Naive B cell (primary cell): ENCODE results near the gene GALNT15. TPM values are rescaled to one million over a fixed set of nuclear protein-coding genes. Genes with fewer than 3 reads are reported as not detected.
A peak's percentile ranks its signal among the peaks of the same experiment; 100 is the strongest.

Source experiments
- ATAC-seq, 2 donors: fragments of 150-1000 bp; cut with Tn5 transposase; 2 replicates each; pipeline ENCODE4 v1.10.0; 2021; ENCODE audit warnings: low read depth in 2 of 2, mild to moderate bottlenecking in 2 of 2, moderate library complexity in 2 of 2
- DNase-seq: peaks from one replicate; pipeline ENCODE4 v3.0.0; 2022
- H3K27ac Mint-ChIP-seq, 6 donors: one replicate each; pipeline ENCODE4 v1.8.0; 2020 to 2022; ENCODE audit warnings: mild to moderate bottlenecking in 6 of 6, mixed read lengths in 6 of 6, moderate library complexity in 5 of 6, inconsistent platforms in 2 of 6
- H3K27me3 Mint-ChIP-seq, 3 donors: one replicate each; pipeline ENCODE4 v1.8.0; 2021 to 2022; ENCODE audit warnings: mixed read lengths in 3 of 3, mild to moderate bottlenecking in 1 of 3
- H3K36me3 Mint-ChIP-seq, 2 donors: one replicate each; pipeline ENCODE4 v1.8.0; 2020 to 2022; ENCODE audit warnings: mixed read lengths in 2 of 2, inconsistent platforms in 1 of 2, mild to moderate bottlenecking in 1 of 2
- H3K4me1 Mint-ChIP-seq, 3 donors: one replicate each; pipeline ENCODE4 v1.8.0; 2020 to 2022; ENCODE audit warnings: mixed read lengths in 3 of 3, inconsistent platforms in 1 of 3, mild to moderate bottlenecking in 1 of 3, moderate library complexity in 1 of 3
- H3K4me3 Mint-ChIP-seq, 8 donors: one replicate each; pipeline ENCODE4 v1.8.0; 2020 to 2022; ENCODE audit warnings: mild to moderate bottlenecking in 8 of 8, mixed read lengths in 8 of 8, moderate library complexity in 8 of 8, inconsistent platforms in 2 of 8
- H3K9me3 Mint-ChIP-seq, 7 donors: one replicate each; pipeline ENCODE4 v1.8.0; 2020 to 2022; ENCODE audit warnings: mixed read lengths in 7 of 7, mild to moderate bottlenecking in 5 of 7, inconsistent platforms in 2 of 7, moderate library complexity in 1 of 7
- polyA plus RNA-seq, 6 donors: library from polyadenylated mRNA; unstranded; fragments of 300-500 nt; fragmentation: Illumina TruSeq; gene quantifications; one replicate each; pipeline ENCODE4 v1.2.3, GENCODE V29; 2021; ENCODE audit warnings: low read depth in 6 of 6

Gene GALNT15
- polyA plus RNA-seq, 6 donors from 2014 or later: not detected

DNA sequence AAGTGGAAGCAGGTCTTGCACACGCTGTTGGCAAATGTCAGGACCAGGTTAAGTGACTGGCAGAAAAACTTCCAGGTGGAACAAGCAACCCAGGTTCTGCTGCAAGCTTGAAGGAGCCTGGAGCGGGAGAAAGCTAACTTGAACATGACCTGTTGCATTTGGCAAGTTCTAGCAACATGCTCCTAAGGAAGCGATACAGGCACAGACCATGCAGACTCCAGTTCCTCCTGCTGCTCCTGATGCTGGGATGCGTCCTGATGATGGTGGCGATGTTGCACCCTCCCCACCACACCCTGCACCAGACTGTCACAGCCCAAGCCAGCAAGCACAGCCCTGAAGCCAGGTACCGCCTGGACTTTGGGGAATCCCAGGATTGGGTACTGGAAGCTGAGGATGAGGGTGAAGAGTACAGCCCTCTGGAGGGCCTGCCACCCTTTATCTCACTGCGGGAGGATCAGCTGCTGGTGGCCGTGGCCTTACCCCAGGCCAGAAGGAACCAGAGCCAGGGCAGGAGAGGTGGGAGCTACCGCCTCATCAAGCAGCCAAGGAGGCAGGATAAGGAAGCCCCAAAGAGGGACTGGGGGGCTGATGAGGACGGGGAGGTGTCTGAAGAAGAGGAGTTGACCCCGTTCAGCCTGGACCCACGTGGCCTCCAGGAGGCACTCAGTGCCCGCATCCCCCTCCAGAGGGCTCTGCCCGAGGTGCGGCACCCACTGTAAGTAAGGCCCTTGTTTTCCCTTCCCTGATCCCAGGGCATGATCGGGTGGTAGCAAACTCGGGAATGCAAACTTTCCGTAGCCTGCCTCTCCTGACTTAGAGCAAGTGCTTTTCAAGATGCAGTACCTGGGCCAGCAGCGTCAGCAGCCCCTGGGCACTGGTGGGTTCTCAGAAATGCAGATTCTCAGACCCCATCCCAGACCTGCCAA is 759 bp downstream of the GALNT15 start:
- no peak overlapping the region for H3K4me3 Mint-ChIP-seq

GRCh38 chr3:16176391-16177030 is 2.0 kb downstream of the GALNT15 start:
- ATAC-seq (no peak), DNase-seq (no peak)
- no peaks in the 10 kb centered on the region for H3K9me3 Mint-ChIP-seq

More for the DNA sequence above, 759 bp downstream of the GALNT15 start:
- ATAC-seq (no peak), DNase-seq (no peak)
- peaks cover 0 to 3% (median 0%) of the 10 kb centered on the region in 7 donors for H3K9me3 Mint-ChIP-seq
- no peaks in the 10 kb centered on the region for H3K36me3 Mint-ChIP-seq
- H3K27me3 Mint-ChIP-seq: peaks cover 18 to 42% (median 28%) of the 10 kb centered on the region in 3 donors
- no peak overlapping the region for H3K27ac Mint-ChIP-seq
- H3K4me1 Mint-ChIP-seq: peaks cover 3 to 8% (median 6%) of the 10 kb centered on the region in 3 donors

DNA sequence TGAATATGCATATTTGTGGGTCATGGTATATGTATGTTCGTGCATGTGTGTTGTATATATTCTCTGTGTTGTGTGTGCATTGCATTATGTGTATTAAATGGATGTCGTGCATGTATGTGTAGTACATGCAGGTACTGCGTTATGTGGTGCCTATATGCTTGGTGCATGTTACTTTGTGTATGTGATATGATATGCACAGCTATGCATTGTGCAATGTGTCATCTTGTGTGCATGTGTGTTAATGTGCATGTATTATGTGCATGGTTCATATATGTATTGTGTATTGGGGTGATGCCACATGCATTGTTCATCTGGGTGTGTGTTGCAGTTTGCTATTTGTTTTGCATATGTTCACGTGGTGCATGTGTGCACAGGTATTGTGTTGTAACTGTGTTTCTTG is 2.9 kb downstream of the GALNT15 start:
- peaks cover 3 to 8% (median 6%) of the 10 kb centered on the region in 3 donors for H3K4me1 Mint-ChIP-seq
- H3K36me3 Mint-ChIP-seq: no peaks in the 10 kb centered on the region
- no peak overlapping the region for H3K27ac Mint-ChIP-seq
- H3K9me3 Mint-ChIP-seq: no peaks in the 10 kb centered on the region
- DNase-seq (no peak), ATAC-seq (no peak)
- H3K27me3 Mint-ChIP-seq: peaks cover 18 to 42% (median 28%) of the 10 kb centered on the region in 3 donors
- H3K4me3 Mint-ChIP-seq: no peak overlapping the region

More at GRCh38 chr3:16176391-16177030, 2.0 kb downstream of the GALNT15 start:
- Mint-ChIP-seq H3K36me3 (no peaks in the 10 kb centered on the region), H3K27ac (no peak overlapping the region), H3K4me3 (no peak overlapping the region), H3K4me1 (peaks cover 3 to 8% (median 6%) of the 10 kb centered on the region in 3 donors), H3K27me3 (peaks cover 18 to 42% (median 28%) of the 10 kb centered on the region in 3 donors)

GRCh38 chr3:16177962-16178627 is 3.6 kb downstream of the GALNT15 start:
- DNase-seq (peak; percentile 18), ATAC-seq (peak in 1 of 2 donors; percentile 61)
- no peak overlapping the region for H3K27ac Mint-ChIP-seq
- no peak overlapping the region for H3K4me3 Mint-ChIP-seq
- no peaks in the 10 kb centered on the region for H3K36me3 Mint-ChIP-seq
- H3K4me1 Mint-ChIP-seq: peaks cover 3 to 8% (median 6%) of the 10 kb centered on the region in 3 donors
- peaks cover 0 to 2% (median 0%) of the 10 kb centered on the region in 7 donors for H3K9me3 Mint-ChIP-seq
- H3K27me3 Mint-ChIP-seq: peaks cover 18 to 39% (median 28%) of the 10 kb centered on the region in 3 donors

- H3K27me3 Mint-ChIP-seq: peaks cover 18 to 34% (median 28%) of the 10 kb centered on the region in 3 donors
- H3K9me3 Mint-ChIP-seq: peaks cover 0 to 2% (median 0%) of the 10 kb centered on the region in 7 donors
- ATAC-seq (no peak), DNase-seq (no peak)
- H3K4me3 Mint-ChIP-seq: no peak overlapping the region
- H3K4me1 Mint-ChIP-seq: peaks cover 3 to 8% (median 6%) of the 10 kb centered on the region in 3 donors
- H3K36me3 Mint-ChIP-seq: no peaks in the 10 kb centered on the region
- no peak overlapping the region for H3K27ac Mint-ChIP-seq
Measured at GRCh38 chr3:16178628-16178988, 4.1 kb downstream of the GALNT15 start.

DNA sequence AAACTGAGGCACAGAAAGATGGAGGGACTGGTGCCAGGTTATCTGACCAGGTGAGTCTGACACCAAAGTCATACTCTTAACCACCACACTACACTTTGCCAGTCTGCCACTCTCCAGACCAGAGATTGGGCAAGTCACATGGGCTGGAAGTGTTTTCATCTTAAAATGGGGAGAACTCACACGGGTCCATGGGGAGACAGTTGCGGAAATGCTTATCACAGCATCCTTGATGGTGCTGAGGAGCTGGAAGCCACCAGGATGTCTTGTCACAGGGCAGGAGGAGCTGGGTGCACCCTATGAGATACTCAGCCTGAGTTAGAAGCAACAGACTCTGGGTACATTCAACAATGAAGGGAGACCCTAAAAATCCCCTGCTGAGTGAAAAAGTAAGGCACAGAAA is 4.8 kb downstream of the GALNT15 start:
- no peaks in the 10 kb centered on the region for H3K36me3 Mint-ChIP-seq
- no peak for DNase-seq
- no peak overlapping the region for H3K4me3 Mint-ChIP-seq
- peaks cover 14 to 28% (median 27%) of the 10 kb centered on the region in 3 donors for H3K27me3 Mint-ChIP-seq
- no peak overlapping the region for H3K27ac Mint-ChIP-seq
- H3K4me1 Mint-ChIP-seq: peaks cover 3 to 8% (median 6%) of the 10 kb centered on the region in 3 donors
- peaks cover 0 to 2% (median 0%) of the 10 kb centered on the region in 7 donors for H3K9me3 Mint-ChIP-seq
- ATAC-seq: no peak

- Mint-ChIP-seq H3K27ac (no peak overlapping the region), H3K4me1 (peaks cover 3 to 8% (median 6%) of the 10 kb centered on the region in 3 donors), H3K9me3 (peaks cover 0 to 2% (median 0%) of the 10 kb centered on the region in 7 donors), H3K4me3 (peak overlapping the region in 1 of 8 donors; percentile 48), H3K36me3 (no peaks in the 10 kb centered on the region), H3K27me3 (peaks cover 10 to 27% (median 24%) of the 10 kb centered on the region in 3 donors)
- ATAC-seq (no peak), DNase-seq (no peak)
Measured at GRCh38 chr3:16179771-16180736, 5.6 kb downstream of the GALNT15 start.

- no peaks in the 10 kb centered on the region for H3K36me3 Mint-ChIP-seq
- no peak for DNase-seq
- peaks cover 10 to 27% (median 24%) of the 10 kb centered on the region in 3 donors for H3K27me3 Mint-ChIP-seq
- no peak overlapping the region for H3K27ac Mint-ChIP-seq
- peaks cover 0 to 2% (median 0%) of the 10 kb centered on the region in 7 donors for H3K9me3 Mint-ChIP-seq
- no peak overlapping the region for H3K4me3 Mint-ChIP-seq
- H3K4me1 Mint-ChIP-seq: peaks cover 3 to 8% (median 6%) of the 10 kb centered on the region in 3 donors
- no peak for ATAC-seq
Measured at GRCh38 chr3:16180737-16181134, 6.3 kb downstream of the GALNT15 start.

DNA sequence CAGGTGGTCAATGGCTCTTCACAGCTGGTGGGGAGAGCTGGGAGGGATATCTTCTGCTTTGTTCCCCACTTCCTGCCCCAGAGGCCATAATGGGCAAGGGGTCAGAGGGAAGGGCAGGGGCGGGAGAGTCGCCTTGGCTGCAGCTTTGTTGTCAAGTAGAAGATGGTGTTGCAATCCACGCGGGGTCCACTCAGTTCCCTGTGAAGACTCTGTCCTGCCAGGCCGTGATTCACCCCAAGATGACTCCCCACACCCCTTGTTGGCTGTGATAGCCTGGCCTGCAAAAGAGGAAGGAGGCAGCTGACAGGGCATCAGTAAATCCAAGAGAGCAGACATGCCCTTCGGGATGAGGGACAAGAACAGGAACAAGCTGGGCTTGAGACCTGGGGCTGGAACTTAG is 6.9 kb downstream of the GALNT15 start:
- Mint-ChIP-seq H3K27ac (peak overlapping the region in 1 of 6 donors; percentile 34), H3K9me3 (peaks cover 0 to 2% (median 0%) of the 10 kb centered on the region in 7 donors), H3K4me1 (peaks cover 3 to 8% (median 6%) of the 10 kb centered on the region in 3 donors), H3K4me3 (no peak overlapping the region), H3K27me3 (peaks cover 10 to 27% (median 24%) of the 10 kb centered on the region in 3 donors), H3K36me3 (no peaks in the 10 kb centered on the region)
- DNase-seq (no peak), ATAC-seq (no peak)

GRCh38 chr3:16182183-16182582 is 7.7 kb downstream of the GALNT15 start:
- ATAC-seq: no peak
- Mint-ChIP-seq H3K9me3 (peaks cover 0 to 2% (median 0%) of the 10 kb centered on the region in 7 donors), H3K27ac (peak overlapping the region in 1 of 6 donors; percentile 7), H3K4me3 (no peak overlapping the region), H3K36me3 (no peaks in the 10 kb centered on the region), H3K27me3 (peaks cover 7 to 20% (median 20%) of the 10 kb centered on the region in 3 donors), H3K4me1 (peaks cover 3 to 8% (median 6%) of the 10 kb centered on the region in 3 donors)
- DNase-seq: no peak

GRCh38 chr3:16182612-16183011 is 8.1 kb downstream of the GALNT15 start:
- Mint-ChIP-seq H3K4me3 (no peak overlapping the region), H3K27ac (no peak overlapping the region), H3K27me3 (peaks cover 4 to 17% (median 15%) of the 10 kb centered on the region in 3 donors), H3K4me1 (peaks cover 3 to 8% (median 6%) of the 10 kb centered on the region in 3 donors), H3K9me3 (peaks cover 0 to 2% (median 0%) of the 10 kb centered on the region in 7 donors), H3K36me3 (no peaks in the 10 kb centered on the region)
- DNase-seq (no peak), ATAC-seq (no peak)

- no peak overlapping the region for H3K4me3 Mint-ChIP-seq
- peaks cover 0 to 2% (median 0%) of the 10 kb centered on the region in 7 donors for H3K9me3 Mint-ChIP-seq
- peaks cover 0 to 17% (median 11%) of the 10 kb centered on the region in 3 donors for H3K27me3 Mint-ChIP-seq
- peaks cover 3 to 8% (median 6%) of the 10 kb centered on the region in 3 donors for H3K4me1 Mint-ChIP-seq
- no peaks in the 10 kb centered on the region for H3K36me3 Mint-ChIP-seq
- no peak overlapping the region for H3K27ac Mint-ChIP-seq
- no peak for DNase-seq
- no peak for ATAC-seq
Measured at GRCh38 chr3:16183082-16183481, 8.6 kb downstream of the GALNT15 start.
